ENCODE data around the gene TIMP4.

DNA sequence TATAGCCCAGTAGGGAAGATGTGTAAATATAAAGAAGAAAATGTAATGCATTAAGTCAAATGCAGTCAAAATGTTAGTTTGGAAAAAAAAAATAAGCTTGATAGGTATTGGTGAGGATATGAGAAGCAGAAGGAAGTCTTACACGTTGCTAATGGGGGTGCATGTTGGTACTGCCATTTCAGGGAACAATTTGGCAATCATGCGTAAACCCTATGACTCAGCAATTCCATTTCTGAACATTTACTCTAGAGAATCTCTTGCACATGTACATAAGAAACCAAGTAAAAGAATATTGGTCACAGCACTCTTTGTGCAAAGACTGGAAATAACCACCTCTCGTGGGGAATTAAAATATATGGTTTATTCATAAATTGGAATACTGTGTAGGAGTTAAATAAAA lies 35.5 kb upstream of the TIMP4 start:
- TF ChIP-seq CTCF (IDR thresholded peaks at IDR 0.05) (no peak), POLR2A (IDR thresholded peaks at IDR 0.05) (no peak)

Measured in testis (tissue), 2 donors.